HCT116 (cell line): ENCODE data around the gene AFAP1L2. TPM values are rescaled to one million over a fixed set of nuclear protein-coding genes. Genes with fewer than 3 reads are reported as not detected.

ENCODE experiments used
- ATAC-seq: fragments of 200-7000 bp; cut with Tn5 transposase; 2 replicates; pipeline ENCODE4 v1.9.1; 2020; ENCODE audit warnings: mild to moderate bottlenecking, moderate library complexity
- BruUV-seq: library from RNA; stranded (reverse); fragments of 400-500 nt; replicated peaks from 2 replicates; lab custom pipeline; 2021; lab: Mats Ljungman, UMichigan
- CTCF ChIA-PET: fragments of 300-600 bp; sonication (Branson Sonifier 250); formaldehyde crosslinking; loops from one replicate; lab custom pipeline; 2021; ENCODE audit warnings: antibody characterized with exemption; lab: Charles Lee
- POLR2A ChIA-PET: fragments of 300-600, 350-600 bp; sonication (Branson Sonifier 250); formaldehyde crosslinking; loops from one replicate; lab custom pipeline; 2021; ENCODE audit warnings: antibody characterized with exemption; lab: Charles Lee
- RAD21 ChIA-PET, 2 experiments: fragments of 300-600 bp; sonication (Branson Sonifier 250); formaldehyde crosslinking; loops; one replicate each; lab custom pipeline; 2023; ENCODE audit warnings: low total read pairs in 2 of 2; ENCODE audit not compliant: uncharacterized antibody in 2 of 2, unreplicated experiment in 2 of 2, low non-redundant PET in 1 of 2; lab: Charles Lee
- DNase-seq: peaks from one replicate; pipeline ENCODE4 v3.0.0-alpha.2; 2010; ENCODE audit warnings: low read depth, low spot score
- H2AFZ ChIP-seq: fragments of 200-600 bp; shearing (Covaris generic), sonication (generic); 2 replicates; pipeline ENCODE4 v1.6.1; 2017; ENCODE audit warnings: low read depth, mixed run types, mixed read lengths, antibody characterized with exemption, low read length; ENCODE audit not compliant: poor library complexity, severe bottlenecking
- H3K27ac ChIP-seq: 2 replicates; pipeline ENCODE4 v1.5.1; 2012; ENCODE audit warnings: low read depth, low read length
- H3K27me3 ChIP-seq: fragments of 200-600 bp; sonication (generic); 2 replicates; pipeline ENCODE4 v1.6.1; 2016; ENCODE audit warnings: mixed run types, low read length, mixed read lengths; ENCODE audit not compliant: insufficient read depth
- H3K36me3 ChIP-seq, 2 experiments: fragments of 200-500 bp in 1 of 2; fragments of 200-600 bp in 1 of 2; sonication (Bioruptor generic) in 1 of 2; sonication (generic) in 1 of 2; 2 replicates each; pipeline versions ENCODE4 v1.5.1 to v1.6.1; 2014 to 2016; ENCODE audit warnings: low read length in 2 of 2, inconsistent platforms in 1 of 2, mixed read lengths in 1 of 2, mixed run types in 1 of 2; ENCODE audit not compliant: insufficient read depth in 2 of 2, control insufficient read depth in 1 of 2
- H3K4me1 ChIP-seq, 2 experiments: fragments of 200-600 bp in 1 of 2; sonication (generic) in 1 of 2; 2 replicates each; pipeline versions ENCODE4 v1.5.1 to v1.6.1; 2012 to 2017; ENCODE audit warnings: low read length in 2 of 2, inconsistent platforms in 1 of 2, mild to moderate bottlenecking in 1 of 2, mixed read lengths in 1 of 2, mixed run types in 1 of 2, moderate library complexity in 1 of 2; ENCODE audit not compliant: insufficient read depth in 2 of 2, control insufficient read depth in 1 of 2
- H3K4me2 ChIP-seq: fragments of 200-600 bp; sonication (generic); 2 replicates; pipeline ENCODE4 v1.6.1; 2017; ENCODE audit warnings: mixed run types, low read length, mixed read lengths
- H3K4me3 ChIP-seq, 2 experiments: fragments of 200-600 bp in 1 of 2; sonication (generic) in 1 of 2; replicated peaks in 1 of 2; 2 replicates each; pipeline ENCODE4 v1.5.1; 2011 to 2016; ENCODE audit warnings: low read length in 2 of 2, control low read depth in 1 of 2, low read depth in 1 of 2, mild to moderate bottlenecking in 1 of 2, mixed read lengths in 1 of 2, mixed run types in 1 of 2
- H3K79me2 ChIP-seq: fragments of 200-600 bp; sonication (generic); 2 replicates; pipeline ENCODE4 v1.6.1; 2017; ENCODE audit warnings: mild to moderate bottlenecking, mixed run types, low read length, moderate library complexity, mixed read lengths; ENCODE audit not compliant: insufficient read depth
- H3K9ac ChIP-seq: fragments of 200-600 bp; sonication (generic); 2 replicates; pipeline ENCODE4 v1.6.1; 2016; ENCODE audit warnings: low read length, mixed read lengths
- H3K9me2 ChIP-seq: fragments of 200-600 bp; sonication (generic), shearing (Covaris generic); 2 replicates; pipeline ENCODE4 v1.6.1; 2017; ENCODE audit warnings: mixed run types, mild to moderate bottlenecking, moderate library complexity; ENCODE audit not compliant: insufficient read depth
- H3K9me3 ChIP-seq, 2 experiments: fragments of 200-500 bp in 1 of 2; fragments of 200-600 bp in 1 of 2; sonication (Bioruptor generic) in 1 of 2; sonication (generic) in 1 of 2; 2 replicates each; pipeline ENCODE4 v1.6.1; 2014 to 2017; ENCODE audit warnings: low read length in 2 of 2, mixed read lengths in 2 of 2, inconsistent platforms in 1 of 2, low read depth in 1 of 2, mild to moderate bottlenecking in 1 of 2, mixed run types in 1 of 2, moderate library complexity in 1 of 2; ENCODE audit not compliant: control insufficient read depth in 1 of 2, insufficient read depth in 1 of 2
- H4K20me1 ChIP-seq: fragments of 200-600 bp; sonication (generic), shearing (Covaris generic); 2 replicates; pipeline ENCODE4 v1.6.1; 2017; ENCODE audit warnings: mixed run types, mild to moderate bottlenecking, moderate library complexity; ENCODE audit not compliant: insufficient read depth
- EGR1 ChIP-seq: IDR thresholded peaks from 2 replicates; pipeline ENCODE4 v1.6.1; 2012; ENCODE audit warnings: low read depth
- ELF1 ChIP-seq: IDR thresholded peaks from 2 replicates; pipeline ENCODE4 v1.6.1; 2012; ENCODE audit warnings: low read depth, borderline replicate concordance
- FOSL1 ChIP-seq: IDR thresholded peaks from 2 replicates; pipeline ENCODE4 v1.6.1; 2012; ENCODE audit warnings: low read depth
- JUND ChIP-seq: IDR thresholded peaks from 2 replicates; pipeline ENCODE4 v1.6.1; 2012
- POLR2A ChIP-seq: IDR thresholded peaks from 2 replicates; pipeline ENCODE4 v1.7.0; 2011; ENCODE audit warnings: borderline replicate concordance; ENCODE audit not compliant: insufficient read depth, insufficient read length; ENCODE audit errors: extremely low read depth
- POLR2AphosphoS5 ChIP-seq: IDR thresholded peaks from 2 replicates; pipeline ENCODE4 v1.6.1; 2011; ENCODE audit warnings: mild to moderate bottlenecking, low read depth, low read length, moderate library complexity
- RAD21 ChIP-seq: IDR thresholded peaks from 2 replicates; pipeline ENCODE4 v1.6.1; 2012; ENCODE audit warnings: low read depth, mild to moderate bottlenecking
- SP1 ChIP-seq: IDR thresholded peaks from 2 replicates; pipeline ENCODE4 v1.6.1; 2012; ENCODE audit warnings: low read depth
- SRF ChIP-seq: IDR thresholded peaks from 2 replicates; pipeline ENCODE4 v1.6.1; 2012; ENCODE audit warnings: low read depth
- TCF7L2 ChIP-seq: IDR thresholded peaks from 2 replicates; pipeline ENCODE4 v1.7.0; 2011; ENCODE audit warnings: borderline replicate concordance, inconsistent platforms; ENCODE audit not compliant: insufficient read depth, insufficient read length; ENCODE audit errors: extremely low read depth
- YY1 ChIP-seq: IDR thresholded peaks from 2 replicates; pipeline ENCODE4 v1.6.1; 2011; ENCODE audit warnings: low read length, low read depth, moderate library complexity, mild to moderate bottlenecking; ENCODE audit not compliant: insufficient replicate concordance; ENCODE audit errors: extremely low read depth
- ZFX ChIP-seq: fragments of 450-650 bp; IDR thresholded peaks from 2 replicates; pipeline ENCODE4 v1.6.1; 2017
- intact Hi-C: fragments of 100-400 bp; cut with micrococcal nuclease; formaldehyde crosslinking; loops from 2 replicates; pipeline ENCODE4 v1.10.0; 2022
- total RNA-seq: library from RNA; stranded (reverse); gene quantifications from one replicate; pipeline ENCODE4 v1.2.1, GENCODE V29; 2021; ENCODE audit not compliant: unreplicated experiment
- TF ChIP-seq, protein P1 (sequence below), 3 experiments: fragments of 200-600 bp in 1 of 3; sonication (generic) in 1 of 3; IDR thresholded peaks in 2 of 3; conservative IDR thresholded peaks in 1 of 3; 2 replicates each; pipeline ENCODE4 v1.5.1; 2012 to 2017; ENCODE audit warnings: low read depth in 2 of 3, low read length in 2 of 3, antibody characterized with exemption in 1 of 3, borderline replicate concordance in 1 of 3, control low read depth in 1 of 3, mild to moderate bottlenecking in 1 of 3, mixed read lengths in 1 of 3, mixed run types in 1 of 3, moderate library complexity in 1 of 3; ENCODE audit not compliant: insufficient read depth in 1 of 3
- TF ChIP-seq, protein P2 (sequence below): IDR thresholded peaks from 2 replicates; pipeline ENCODE4 v1.6.1; 2011; ENCODE audit warnings: mild to moderate bottlenecking, low read length, moderate library complexity; ENCODE audit not compliant: insufficient replicate concordance; ENCODE audit errors: extremely low read depth
- TF ChIP-seq, protein P3 (sequence below): IDR thresholded peaks from 2 replicates; pipeline ENCODE4 v1.6.1; 2012; ENCODE audit warnings: low read depth
- TF ChIP-seq, protein P4 (sequence below): IDR thresholded peaks from 2 replicates; pipeline ENCODE4 v1.6.1; 2012

Gene AFAP1L2
- total RNA-seq, 1 experiment from 2014 or later, result 0.93 TPM

DNA sequence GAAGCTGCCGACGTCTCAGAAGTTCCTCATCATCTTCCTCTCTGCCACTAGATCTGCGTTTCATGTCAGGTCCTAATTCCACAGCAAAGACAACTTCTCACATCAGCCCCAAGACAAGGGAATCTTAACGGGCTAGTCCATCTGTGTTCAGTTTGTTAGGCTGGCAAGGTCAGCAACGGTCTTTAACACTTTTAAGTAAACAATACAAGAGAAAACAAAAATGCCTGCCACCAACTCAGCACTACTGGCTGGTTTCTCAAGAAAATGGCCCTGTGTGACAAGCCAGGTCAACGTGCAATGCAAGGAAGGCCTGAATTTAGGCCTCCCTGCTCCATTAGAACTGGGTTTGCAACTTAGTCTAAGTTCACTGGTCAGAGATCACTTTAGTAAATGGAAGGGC lies 41.0 kb upstream of the AFAP1L2 start:
- no peak overlapping the region for H3K9ac ChIP-seq
- POLR2A ChIA-PET, result no interaction called here
- H3K4me3 ChIP-seq, result no peak overlapping the region
- DNase-seq, result no peak
- no peak overlapping the region for H3K4me2 ChIP-seq
- BruUV-seq, result no TSS peak
- no peak overlapping the region for H2AFZ ChIP-seq
- H3K9me2 ChIP-seq, result no peaks in the 10 kb centered on the region
- CTCF ChIA-PET, result no interaction called here
- no peak overlapping the region for H3K27ac ChIP-seq
- no peaks in the 10 kb centered on the region for H3K79me2 ChIP-seq
- H3K4me1 ChIP-seq, result no peaks in the 10 kb centered on the region
- peaks cover 0 to 13% of the 10 kb centered on the region in 2 experiments; a peak in 1 of 4 replicates for H3K36me3 ChIP-seq
- RAD21 ChIA-PET, result no interaction called here
- intact Hi-C loops, result loop anchor here (5.0 kb wide), 1 partner anchor 643 kb away; no protein-coding TSS in a partner anchor
- TF ChIP-seq SP1, result no peak
- TF ChIP-seq POLR2A, result no peak
- TF ChIP-seq EGR1, result no peak
- TF ChIP-seq SRF, result no peak
- TF ChIP-seq ELF1, result no peak
- TF ChIP-seq, protein P1, sequence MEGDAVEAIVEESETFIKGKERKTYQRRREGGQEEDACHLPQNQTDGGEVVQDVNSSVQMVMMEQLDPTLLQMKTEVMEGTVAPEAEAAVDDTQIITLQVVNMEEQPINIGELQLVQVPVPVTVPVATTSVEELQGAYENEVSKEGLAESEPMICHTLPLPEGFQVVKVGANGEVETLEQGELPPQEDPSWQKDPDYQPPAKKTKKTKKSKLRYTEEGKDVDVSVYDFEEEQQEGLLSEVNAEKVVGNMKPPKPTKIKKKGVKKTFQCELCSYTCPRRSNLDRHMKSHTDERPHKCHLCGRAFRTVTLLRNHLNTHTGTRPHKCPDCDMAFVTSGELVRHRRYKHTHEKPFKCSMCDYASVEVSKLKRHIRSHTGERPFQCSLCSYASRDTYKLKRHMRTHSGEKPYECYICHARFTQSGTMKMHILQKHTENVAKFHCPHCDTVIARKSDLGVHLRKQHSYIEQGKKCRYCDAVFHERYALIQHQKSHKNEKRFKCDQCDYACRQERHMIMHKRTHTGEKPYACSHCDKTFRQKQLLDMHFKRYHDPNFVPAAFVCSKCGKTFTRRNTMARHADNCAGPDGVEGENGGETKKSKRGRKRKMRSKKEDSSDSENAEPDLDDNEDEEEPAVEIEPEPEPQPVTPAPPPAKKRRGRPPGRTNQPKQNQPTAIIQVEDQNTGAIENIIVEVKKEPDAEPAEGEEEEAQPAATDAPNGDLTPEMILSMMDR (IDR thresholded peaks at IDR 0.05 in 2 of 3, conservative IDR thresholded peaks at IDR 0.05 in 1 of 3; ENCODE audit: borderline replicate concordance in 1 of 3, insufficient read depth in 1 of 3, low read depth in 2 of 3, low read length in 2 of 3), result no peak
- no peak for TF ChIP-seq YY1
- TF ChIP-seq, protein P2, sequence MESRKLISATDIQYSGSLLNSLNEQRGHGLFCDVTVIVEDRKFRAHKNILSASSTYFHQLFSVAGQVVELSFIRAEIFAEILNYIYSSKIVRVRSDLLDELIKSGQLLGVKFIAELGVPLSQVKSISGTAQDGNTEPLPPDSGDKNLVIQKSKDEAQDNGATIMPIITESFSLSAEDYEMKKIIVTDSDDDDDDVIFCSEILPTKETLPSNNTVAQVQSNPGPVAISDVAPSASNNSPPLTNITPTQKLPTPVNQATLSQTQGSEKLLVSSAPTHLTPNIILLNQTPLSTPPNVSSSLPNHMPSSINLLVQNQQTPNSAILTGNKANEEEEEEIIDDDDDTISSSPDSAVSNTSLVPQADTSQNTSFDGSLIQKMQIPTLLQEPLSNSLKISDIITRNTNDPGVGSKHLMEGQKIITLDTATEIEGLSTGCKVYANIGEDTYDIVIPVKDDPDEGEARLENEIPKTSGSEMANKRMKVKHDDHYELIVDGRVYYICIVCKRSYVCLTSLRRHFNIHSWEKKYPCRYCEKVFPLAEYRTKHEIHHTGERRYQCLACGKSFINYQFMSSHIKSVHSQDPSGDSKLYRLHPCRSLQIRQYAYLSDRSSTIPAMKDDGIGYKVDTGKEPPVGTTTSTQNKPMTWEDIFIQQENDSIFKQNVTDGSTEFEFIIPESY, result no peak
- no peak for TF ChIP-seq RAD21
- no peak for TF ChIP-seq ZFX
- no peak for TF ChIP-seq JUND
- no peak for TF ChIP-seq FOSL1
- no peak for TF ChIP-seq TCF7L2
- TF ChIP-seq, protein P3, sequence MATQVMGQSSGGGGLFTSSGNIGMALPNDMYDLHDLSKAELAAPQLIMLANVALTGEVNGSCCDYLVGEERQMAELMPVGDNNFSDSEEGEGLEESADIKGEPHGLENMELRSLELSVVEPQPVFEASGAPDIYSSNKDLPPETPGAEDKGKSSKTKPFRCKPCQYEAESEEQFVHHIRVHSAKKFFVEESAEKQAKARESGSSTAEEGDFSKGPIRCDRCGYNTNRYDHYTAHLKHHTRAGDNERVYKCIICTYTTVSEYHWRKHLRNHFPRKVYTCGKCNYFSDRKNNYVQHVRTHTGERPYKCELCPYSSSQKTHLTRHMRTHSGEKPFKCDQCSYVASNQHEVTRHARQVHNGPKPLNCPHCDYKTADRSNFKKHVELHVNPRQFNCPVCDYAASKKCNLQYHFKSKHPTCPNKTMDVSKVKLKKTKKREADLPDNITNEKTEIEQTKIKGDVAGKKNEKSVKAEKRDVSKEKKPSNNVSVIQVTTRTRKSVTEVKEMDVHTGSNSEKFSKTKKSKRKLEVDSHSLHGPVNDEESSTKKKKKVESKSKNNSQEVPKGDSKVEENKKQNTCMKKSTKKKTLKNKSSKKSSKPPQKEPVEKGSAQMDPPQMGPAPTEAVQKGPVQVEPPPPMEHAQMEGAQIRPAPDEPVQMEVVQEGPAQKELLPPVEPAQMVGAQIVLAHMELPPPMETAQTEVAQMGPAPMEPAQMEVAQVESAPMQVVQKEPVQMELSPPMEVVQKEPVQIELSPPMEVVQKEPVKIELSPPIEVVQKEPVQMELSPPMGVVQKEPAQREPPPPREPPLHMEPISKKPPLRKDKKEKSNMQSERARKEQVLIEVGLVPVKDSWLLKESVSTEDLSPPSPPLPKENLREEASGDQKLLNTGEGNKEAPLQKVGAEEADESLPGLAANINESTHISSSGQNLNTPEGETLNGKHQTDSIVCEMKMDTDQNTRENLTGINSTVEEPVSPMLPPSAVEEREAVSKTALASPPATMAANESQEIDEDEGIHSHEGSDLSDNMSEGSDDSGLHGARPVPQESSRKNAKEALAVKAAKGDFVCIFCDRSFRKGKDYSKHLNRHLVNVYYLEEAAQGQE, result no peak
- TF ChIP-seq, protein P4, sequence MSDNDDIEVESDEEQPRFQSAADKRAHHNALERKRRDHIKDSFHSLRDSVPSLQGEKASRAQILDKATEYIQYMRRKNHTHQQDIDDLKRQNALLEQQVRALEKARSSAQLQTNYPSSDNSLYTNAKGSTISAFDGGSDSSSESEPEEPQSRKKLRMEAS, result no peak
- no peak for TF ChIP-seq POLR2AphosphoS5
- TF ChIP-seq, all 23 proteins: peak for 0
- no peaks in the 10 kb centered on the region for H4K20me1 ChIP-seq
- H3K27me3 ChIP-seq, result no peaks in the 10 kb centered on the region
- ATAC-seq, result no peak
- H3K9me3 ChIP-seq, result no peaks in the 10 kb centered on the region
